ENCODE measurements around the gene RPS6KA6. TPM values are rescaled to one million over a fixed set of nuclear protein-coding genes. Genes with fewer than 3 reads are reported as not detected.
A peak's percentile ranks its signal among the peaks of the same experiment; 100 is the strongest.

Gene RPS6KA6
- total and polyA plus RNA-seq, 2 donors from 2014 or later = 4.7 to 12.1 TPM

GRCh38 chrX:84160736-84161135 lies 27.3 kb downstream of the RPS6KA6 start:
- no peak for TF ChIP-seq CTCF (IDR thresholded peaks at IDR 0.05; ENCODE audit: borderline replicate concordance, extremely low read depth, insufficient read depth)
- Histone ChIP-seq H3K9ac (ENCODE audit: low read length in 3 of 3) (no peak overlapping the region), H3K27me3 (ENCODE audit: control insufficient read depth, insufficient read depth, low read length) (no peaks in the 10 kb centered on the region), H3K9me3 (ENCODE audit: control insufficient read depth in 2 of 3, insufficient read depth in 1 of 3, low read length in 3 of 3) (no peaks in the 10 kb centered on the region), H3K4me1 (ENCODE audit: control insufficient read depth in 2 of 3, insufficient read depth in 2 of 3, low read depth in 1 of 3, low read length in 3 of 3) (no peaks in the 10 kb centered on the region), H3K4me3 (ENCODE audit: low read length in 3 of 3) (no peak overlapping the region), H3K27ac (ENCODE audit: low read depth in 2 of 2, low read length in 2 of 2) (no peak overlapping the region), H3K36me3 (ENCODE audit: control insufficient read depth in 2 of 3, insufficient read depth in 3 of 3, low read length in 3 of 3) (no peaks in the 10 kb centered on the region)
- DNase-seq (no peak), FAIRE-seq (no peak)
- intact Hi-C loops (cut with DNase I) = no loop called here

GRCh38 chrX:84156821-84157220 lies 31.2 kb downstream of the RPS6KA6 start:
- intact Hi-C loops (cut with DNase I) = no loop called here
- H3K27me3 ChIP-seq (ENCODE audit: control insufficient read depth, insufficient read depth, low read length) = no peaks in the 10 kb centered on the region
- no peak for DNase-seq
- H3K4me1 ChIP-seq (ENCODE audit: control insufficient read depth in 2 of 3, insufficient read depth in 2 of 3, low read depth in 1 of 3, low read length in 3 of 3) = no peaks in the 10 kb centered on the region
- TF ChIP-seq CTCF (IDR thresholded peaks at IDR 0.05; ENCODE audit: borderline replicate concordance, extremely low read depth, insufficient read depth) = no peak
- FAIRE-seq = no peak
- H3K9ac ChIP-seq (ENCODE audit: low read length in 3 of 3) = no peak overlapping the region
- no peaks in the 10 kb centered on the region for H3K9me3 ChIP-seq (ENCODE audit: control insufficient read depth in 2 of 3, insufficient read depth in 1 of 3, low read length in 3 of 3)
- H3K27ac ChIP-seq (ENCODE audit: low read depth in 2 of 2, low read length in 2 of 2) = no peak overlapping the region
- H3K4me3 ChIP-seq (ENCODE audit: low read length in 3 of 3) = no peak overlapping the region
- H3K36me3 ChIP-seq (ENCODE audit: control insufficient read depth in 2 of 3, insufficient read depth in 3 of 3, low read length in 3 of 3) = no peaks in the 10 kb centered on the region

- intact Hi-C loops (cut with DNase I) = no loop called here
- no peaks in the 10 kb centered on the region for H3K4me1 ChIP-seq (ENCODE audit: control insufficient read depth in 2 of 3, insufficient read depth in 2 of 3, low read depth in 1 of 3, low read length in 3 of 3)
- no peak for DNase-seq
- peak; percentile 37 for FAIRE-seq
- H3K27ac ChIP-seq (ENCODE audit: low read depth in 2 of 2, low read length in 2 of 2) = no peak overlapping the region
- TF ChIP-seq CTCF (IDR thresholded peaks at IDR 0.05; ENCODE audit: borderline replicate concordance, extremely low read depth, insufficient read depth) = no peak
- H3K9me3 ChIP-seq (ENCODE audit: control insufficient read depth in 2 of 3, insufficient read depth in 1 of 3, low read length in 3 of 3) = no peaks in the 10 kb centered on the region
- H3K27me3 ChIP-seq (ENCODE audit: control insufficient read depth, insufficient read depth, low read length) = no peaks in the 10 kb centered on the region
- H3K9ac ChIP-seq (ENCODE audit: low read length in 3 of 3) = no peak overlapping the region
- H3K4me3 ChIP-seq (ENCODE audit: low read length in 3 of 3) = no peak overlapping the region
- H3K36me3 ChIP-seq (ENCODE audit: control insufficient read depth in 2 of 3, insufficient read depth in 3 of 3, low read length in 3 of 3) = no peaks in the 10 kb centered on the region
These were observed 32.1 kb downstream of the RPS6KA6 start for GRCh38 chrX:84155938-84156337.

DNA sequence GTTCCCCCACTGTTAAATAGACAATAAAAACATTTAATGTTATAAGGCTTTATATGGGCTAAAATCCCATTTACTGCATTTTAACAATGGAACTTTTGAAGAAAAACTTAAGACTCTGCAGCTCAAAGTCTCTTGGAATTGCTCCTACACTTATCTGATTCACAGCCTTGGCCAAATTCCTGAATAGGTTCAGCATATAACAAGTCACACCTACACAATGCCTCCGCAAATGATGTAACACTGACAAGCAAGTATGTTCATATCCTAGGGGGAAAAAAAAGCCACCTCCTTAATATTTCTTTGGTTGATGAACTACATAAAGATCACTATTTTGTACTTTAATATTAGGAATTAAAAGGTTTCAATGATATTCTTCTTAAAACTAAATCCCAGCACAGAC lies 34.5 kb downstream of the RPS6KA6 start:
- DNase-seq (no peak), FAIRE-seq (no peak)
- no peak for TF ChIP-seq CTCF (IDR thresholded peaks at IDR 0.05; ENCODE audit: borderline replicate concordance, extremely low read depth, insufficient read depth)
- Histone ChIP-seq H3K4me3 (ENCODE audit: low read length in 3 of 3) (no peak overlapping the region), H3K4me1 (ENCODE audit: control insufficient read depth in 2 of 3, insufficient read depth in 2 of 3, low read depth in 1 of 3, low read length in 3 of 3) (no peaks in the 10 kb centered on the region), H3K9ac (ENCODE audit: low read length in 3 of 3) (no peak overlapping the region), H3K36me3 (ENCODE audit: control insufficient read depth in 2 of 3, insufficient read depth in 3 of 3, low read length in 3 of 3) (no peaks in the 10 kb centered on the region), H3K27me3 (ENCODE audit: control insufficient read depth, insufficient read depth, low read length) (no peaks in the 10 kb centered on the region), H3K9me3 (ENCODE audit: control insufficient read depth in 2 of 3, insufficient read depth in 1 of 3, low read length in 3 of 3) (no peaks in the 10 kb centered on the region), H3K27ac (ENCODE audit: low read depth in 2 of 2, low read length in 2 of 2) (no peak overlapping the region)
- intact Hi-C loops (cut with DNase I) = no loop called here
